ENCODE results near the gene HHATL. TPM values are rescaled to one million over a fixed set of nuclear protein-coding genes. Genes with fewer than 3 reads are reported as not detected.
"Not testable (repeated sequence)": the region's sequence is repeated elsewhere in the genome, so short reads cannot be mapped to it uniquely, and the experiment has no call there.

HHATL gene
- total RNA-seq, 2 donors from 2014 or later, result not detected

- Histone ChIP-seq H3K9me3 (no peaks in the 10 kb centered on the region), H3K27ac (no peak overlapping the region), H3K4me1 (ENCODE audit: control insufficient read depth in 1 of 2, low read depth in 2 of 2) (peaks cover 0 to 10% of the 10 kb centered on the region in 2 donors), H3K36me3 (no peaks in the 10 kb centered on the region), H3K4me3 (no peak overlapping the region), H3K27me3 (replicated peaks; ENCODE audit: insufficient read depth) (no peaks in the 10 kb centered on the region)
- TF ChIP-seq, protein P1, sequence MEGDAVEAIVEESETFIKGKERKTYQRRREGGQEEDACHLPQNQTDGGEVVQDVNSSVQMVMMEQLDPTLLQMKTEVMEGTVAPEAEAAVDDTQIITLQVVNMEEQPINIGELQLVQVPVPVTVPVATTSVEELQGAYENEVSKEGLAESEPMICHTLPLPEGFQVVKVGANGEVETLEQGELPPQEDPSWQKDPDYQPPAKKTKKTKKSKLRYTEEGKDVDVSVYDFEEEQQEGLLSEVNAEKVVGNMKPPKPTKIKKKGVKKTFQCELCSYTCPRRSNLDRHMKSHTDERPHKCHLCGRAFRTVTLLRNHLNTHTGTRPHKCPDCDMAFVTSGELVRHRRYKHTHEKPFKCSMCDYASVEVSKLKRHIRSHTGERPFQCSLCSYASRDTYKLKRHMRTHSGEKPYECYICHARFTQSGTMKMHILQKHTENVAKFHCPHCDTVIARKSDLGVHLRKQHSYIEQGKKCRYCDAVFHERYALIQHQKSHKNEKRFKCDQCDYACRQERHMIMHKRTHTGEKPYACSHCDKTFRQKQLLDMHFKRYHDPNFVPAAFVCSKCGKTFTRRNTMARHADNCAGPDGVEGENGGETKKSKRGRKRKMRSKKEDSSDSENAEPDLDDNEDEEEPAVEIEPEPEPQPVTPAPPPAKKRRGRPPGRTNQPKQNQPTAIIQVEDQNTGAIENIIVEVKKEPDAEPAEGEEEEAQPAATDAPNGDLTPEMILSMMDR (IDR thresholded peaks at IDR 0.05), result no peak
- DNase-seq (ENCODE audit: low spot score), result no peak
- ATAC-seq (ENCODE audit: insufficient number of reproducible peaks, low FRiP score, low read depth), result no peak
These were observed 26.2 kb upstream of the HHATL start for GRCh38 chr3:42728668-42729364.

GRCh38 chr3:42728056-42728455 is 25.5 kb upstream of the HHATL start:
- H3K4me3 ChIP-seq, result no peak overlapping the region
- no peak overlapping the region for H3K27ac ChIP-seq
- TF ChIP-seq, protein P1 (IDR thresholded peaks at IDR 0.05), result no peak
- H3K27me3 ChIP-seq (replicated peaks; ENCODE audit: insufficient read depth), result no peaks in the 10 kb centered on the region
- H3K4me1 ChIP-seq (ENCODE audit: control insufficient read depth in 1 of 2, low read depth in 2 of 2), result peaks cover 0 to 10% of the 10 kb centered on the region in 2 donors
- DNase-seq (ENCODE audit: low spot score) (no peak), ATAC-seq (ENCODE audit: insufficient number of reproducible peaks, low FRiP score, low read depth) (no peak)
- no peaks in the 10 kb centered on the region for H3K36me3 ChIP-seq
- no peaks in the 10 kb centered on the region for H3K9me3 ChIP-seq

DNA sequence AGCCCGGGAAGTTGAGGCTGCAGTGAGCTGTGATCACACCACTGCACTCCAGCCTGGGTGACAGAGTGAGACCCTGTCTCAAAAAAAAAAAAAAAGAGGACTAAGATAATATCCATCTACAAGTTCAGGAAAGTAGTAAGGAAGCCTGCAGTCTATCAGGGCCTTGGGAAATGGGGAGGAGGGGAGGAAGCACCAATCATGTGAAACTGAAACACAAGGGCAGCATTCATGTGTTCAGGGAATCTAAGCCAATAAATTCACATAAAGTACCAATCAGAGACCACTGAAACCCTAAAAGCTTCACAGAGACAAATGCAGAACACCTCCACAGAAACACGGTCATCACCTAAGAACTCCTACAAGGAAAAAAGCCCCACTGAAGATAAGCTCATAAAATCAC is 22.9 kb upstream of the HHATL start:
- Histone ChIP-seq H3K4me1 (ENCODE audit: control insufficient read depth in 1 of 2, low read depth in 2 of 2) (peaks cover 11 to 30% of the 10 kb centered on the region in 2 donors), H3K27me3 (replicated peaks; ENCODE audit: insufficient read depth) (no peaks in the 10 kb centered on the region), H3K36me3 (no peaks in the 10 kb centered on the region), H3K4me3 (no peak overlapping the region), H3K9me3 (no peaks in the 10 kb centered on the region), H3K27ac (no peak overlapping the region)
- ATAC-seq (ENCODE audit: insufficient number of reproducible peaks, low FRiP score, low read depth), result no peak
- TF ChIP-seq, protein P1 (IDR thresholded peaks at IDR 0.05), result no peak
- DNase-seq (ENCODE audit: low spot score), result no peak

DNA sequence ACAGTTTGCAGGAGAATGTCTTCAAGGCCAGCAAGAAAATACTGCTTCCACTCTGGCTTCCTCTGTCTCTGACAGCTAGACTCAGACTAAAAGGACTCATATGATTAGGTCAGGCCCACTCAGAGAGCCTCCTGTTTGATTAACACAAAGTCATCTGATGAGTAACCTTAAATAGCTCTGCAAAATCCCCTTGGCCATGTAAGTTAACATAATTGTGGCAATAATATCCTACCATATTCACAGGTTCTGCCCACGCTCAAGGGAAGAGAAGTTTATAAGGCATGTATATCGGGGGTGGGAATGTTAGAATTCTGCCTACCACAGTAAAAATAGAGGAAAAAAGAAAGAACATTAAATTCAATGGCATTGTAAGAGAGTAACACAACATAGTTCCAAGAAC is 20.6 kb upstream of the HHATL start:
- H3K27ac ChIP-seq, result no peak overlapping the region
- H3K27me3 ChIP-seq (replicated peaks; ENCODE audit: insufficient read depth), result no peaks in the 10 kb centered on the region
- peaks cover 11 to 20% of the 10 kb centered on the region in 2 donors for H3K4me1 ChIP-seq (ENCODE audit: control insufficient read depth in 1 of 2, low read depth in 2 of 2)
- no peaks in the 10 kb centered on the region for H3K36me3 ChIP-seq
- H3K4me3 ChIP-seq, result no peak overlapping the region
- DNase-seq (ENCODE audit: low spot score) (no peak), ATAC-seq (ENCODE audit: insufficient number of reproducible peaks, low FRiP score, low read depth) (no peak)
- H3K9me3 ChIP-seq, result no peaks in the 10 kb centered on the region
- TF ChIP-seq, protein P1 (IDR thresholded peaks at IDR 0.05), result no peak

GRCh38 chr3:42722442-42722841 is 19.8 kb upstream of the HHATL start:
- peak overlapping the region in 1 of 2 donors; percentile 42 for H3K27ac ChIP-seq
- not testable (repeated sequence) for H3K4me3 ChIP-seq; H3K36me3 ChIP-seq; DNase-seq (ENCODE audit: low spot score); H3K9me3 ChIP-seq; H3K27me3 ChIP-seq (replicated peaks; ENCODE audit: insufficient read depth); ATAC-seq (ENCODE audit: insufficient number of reproducible peaks, low FRiP score, low read depth)
- H3K4me1 ChIP-seq (ENCODE audit: control insufficient read depth in 1 of 2, low read depth in 2 of 2), result peaks cover 11 to 20% of the 10 kb centered on the region in 2 donors

- TF ChIP-seq, protein P1 (IDR thresholded peaks at IDR 0.05), result no peak
- Histone ChIP-seq H3K4me1 (ENCODE audit: control insufficient read depth in 1 of 2, low read depth in 2 of 2) (peaks cover 11 to 20% of the 10 kb centered on the region in 2 donors), H3K9me3 (no peaks in the 10 kb centered on the region), H3K27ac (peak overlapping the region in 1 of 2 donors; percentile 42), H3K36me3 (no peaks in the 10 kb centered on the region), H3K27me3 (replicated peaks; ENCODE audit: insufficient read depth) (no peaks in the 10 kb centered on the region), H3K4me3 (no peak overlapping the region)
- ATAC-seq (ENCODE audit: insufficient number of reproducible peaks, low FRiP score, low read depth), result no peak
- DNase-seq (ENCODE audit: low spot score), result peak; percentile 3
These were observed 19.1 kb upstream of the HHATL start for GRCh38 chr3:42721690-42722089.
